Smooth muscle cell (in vitro differentiated cells): ENCODE data around the gene ADAMTS17. TPM values are rescaled to one million over a fixed set of nuclear protein-coding genes. Genes with fewer than 3 reads are reported as not detected.

ENCODE experiments used
- DNase-seq: peaks from one replicate; lab custom pipeline; 2025; ENCODE audit not compliant: unreplicated experiment; lab: John Stamatoyannopoulos, UW
- H2AFZ ChIP-seq: fragments of 200-600 bp; sonication (generic); 2 replicates; pipeline ENCODE4 v1.6.0; 2016; ENCODE audit warnings: antibody characterized with exemption, low read depth, mild to moderate bottlenecking
- H3F3A ChIP-seq: fragments of 200-600 bp; sonication (generic); 2 replicates; pipeline ENCODE4 v1.6.0; 2017; ENCODE audit warnings: antibody characterized with exemption, low read depth
- H3K27ac ChIP-seq: fragments of 200-600 bp; sonication (generic); 2 replicates; pipeline ENCODE4 v1.5.1; 2016; ENCODE audit warnings: low read depth, mild to moderate bottlenecking
- H3K27me3 ChIP-seq: fragments of 200-600 bp; sonication (generic); 2 replicates; pipeline ENCODE4 v1.6.1; 2016; ENCODE audit warnings: low read depth, mild to moderate bottlenecking
- H3K36me3 ChIP-seq: fragments of 200-600 bp; sonication (generic); 2 replicates; pipeline ENCODE4 v1.5.1; 2016; ENCODE audit warnings: low read depth
- H3K4me1 ChIP-seq: fragments of 200-600 bp; sonication (generic); 2 replicates; pipeline ENCODE4 v1.5.1; 2016; ENCODE audit warnings: low read depth
- H3K4me2 ChIP-seq: fragments of 200-600 bp; sonication (generic); 2 replicates; pipeline ENCODE4 v1.6.0; 2016; ENCODE audit warnings: mild to moderate bottlenecking
- H3K4me3 ChIP-seq: fragments of 200-600 bp; sonication (generic); 2 replicates; pipeline ENCODE4 v1.5.1; 2016; ENCODE audit warnings: mild to moderate bottlenecking
- H3K79me2 ChIP-seq: fragments of 200-600 bp; sonication (generic); 2 replicates; pipeline ENCODE4 v1.6.0; 2016; ENCODE audit warnings: low read depth, mild to moderate bottlenecking
- H3K9ac ChIP-seq: fragments of 200-600 bp; sonication (generic); 2 replicates; pipeline ENCODE4 v1.6.0; 2016; ENCODE audit warnings: low read depth
- H3K9me3 ChIP-seq: fragments of 200-600 bp; sonication (generic); replicated peaks from 2 replicates; pipeline ENCODE4 v1.5.1; 2016; ENCODE audit warnings: low read depth
- H4K20me1 ChIP-seq: fragments of 200-600 bp; sonication (generic); 2 replicates; pipeline ENCODE4 v1.6.0; 2016; ENCODE audit warnings: low read depth
- CTCF ChIP-seq: fragments of 200-600 bp; sonication (generic); IDR thresholded peaks from 2 replicates; pipeline ENCODE4 v1.5.1; 2017; ENCODE audit warnings: borderline replicate concordance, mild to moderate bottlenecking, antibody characterized with exemption; ENCODE audit not compliant: insufficient read depth, poor library complexity, severe bottlenecking
- WGBS: methylation state at CpG from one replicate; pipeline ENCODE4 v1.1.7; 2016; ENCODE audit warnings: low lambda C conversion rate; 5-methylcytosine and 5-hydroxymethylcytosine counted together
- polyA plus RNA-seq: library from polyadenylated mRNA; unstranded; fragments of >200 nt; fragmentation: Nextera tagmentation; extraction: Ambion mirVana; gene quantifications from 2 replicates; pipeline ENCODE4 v1.2.1, GENCODE V29; 2016
- total RNA-seq: library from RNA; depleted of rRNA; stranded (reverse); fragments of >200 nt; gene quantifications from 2 replicates; pipeline ENCODE4 v1.2.3, GENCODE V29; 2014

Gene ADAMTS17
- total and polyA plus RNA-seq, 2 experiments from 2014 or later, result 0.63 to 3.1 TPM

GRCh38 chr15:100211855-100212850 lies 129.6 kb downstream of the ADAMTS17 start:
- Histone ChIP-seq H3K9ac (no peak overlapping the region), H3K4me1 (peaks cover 5% of the 10 kb centered on the region), H3K9me3 (no peaks in the 10 kb centered on the region), H3K79me2 (no peaks in the 10 kb centered on the region), H3K27me3 (no peaks in the 10 kb centered on the region), H3K4me2 (peak overlapping the region; percentile 66), H3K27ac (no peak overlapping the region), H3F3A (no peaks in the 10 kb centered on the region), H3K4me3 (no peak overlapping the region), H4K20me1 (no peaks in the 10 kb centered on the region), H3K36me3 (no peaks in the 10 kb centered on the region), H2AFZ (no peak overlapping the region)
- no peak for DNase-seq
- TF ChIP-seq CTCF, result no peak
- WGBS, result 46% methylated on average over 11 of the region's 11 CpGs

DNA sequence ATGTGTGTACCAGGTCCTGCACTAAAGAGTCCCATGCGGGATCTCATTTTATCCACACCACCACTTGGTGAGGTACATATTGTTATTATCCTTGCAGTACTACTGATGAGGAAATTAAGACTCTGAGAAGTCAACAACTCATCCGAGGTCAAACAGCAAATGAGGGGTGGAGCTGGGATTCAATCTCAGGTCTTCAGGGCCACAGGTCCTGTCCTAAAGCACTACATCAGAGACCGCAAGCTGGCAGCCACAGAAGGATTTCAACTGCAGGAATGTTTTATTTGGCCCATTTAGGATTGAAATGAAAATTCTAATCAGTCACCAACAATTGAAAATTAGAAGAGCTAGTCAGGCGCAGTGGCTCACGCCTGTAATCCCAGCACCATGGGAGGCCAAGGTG lies 131.4 kb downstream of the ADAMTS17 start:
- TF ChIP-seq CTCF, result no peak
- Histone ChIP-seq H3K4me1 (peaks cover 5% of the 10 kb centered on the region), H3K79me2 (no peaks in the 10 kb centered on the region), H2AFZ (no peak overlapping the region), H3F3A (no peaks in the 10 kb centered on the region), H3K9me3 (no peaks in the 10 kb centered on the region), H4K20me1 (no peaks in the 10 kb centered on the region), H3K36me3 (no peaks in the 10 kb centered on the region), H3K4me3 (no peak overlapping the region), H3K27me3 (no peaks in the 10 kb centered on the region), H3K4me2 (no peak overlapping the region), H3K27ac (no peak overlapping the region), H3K9ac (no peak overlapping the region)
- 92% methylated on average over 5 of the region's 5 CpGs for WGBS
- DNase-seq, result no peak

GRCh38 chr15:100208921-100209603 lies 132.7 kb downstream of the ADAMTS17 start:
- no peak for TF ChIP-seq CTCF
- Histone ChIP-seq H3K27ac (no peak overlapping the region), H4K20me1 (no peaks in the 10 kb centered on the region), H3K9ac (no peak overlapping the region), H3K4me1 (peaks cover 5% of the 10 kb centered on the region), H3K4me2 (no peak overlapping the region), H3K79me2 (no peaks in the 10 kb centered on the region), H3K27me3 (no peaks in the 10 kb centered on the region), H2AFZ (no peak overlapping the region), H3F3A (no peaks in the 10 kb centered on the region), H3K9me3 (no peaks in the 10 kb centered on the region), H3K4me3 (no peak overlapping the region), H3K36me3 (no peaks in the 10 kb centered on the region)
- no peak for DNase-seq
- 94% methylated on average over 13 of the region's 13 CpGs for WGBS
